GM18502 (cell line): ENCODE results near the gene PGR.
"Not testable (repeated sequence)": the region's sequence is repeated elsewhere in the genome, so short reads cannot be mapped to it uniquely, and the experiment has no call there.

ENCODE experiments used
- ATAC-seq: cut with Tn5 transposase; IDR thresholded peaks from one replicate; pipeline ENCODE4 v1.9.1; 2021; ENCODE audit warnings: mild to moderate bottlenecking; ENCODE audit not compliant: unreplicated experiment, poor library complexity

PGR gene

GRCh38 chr11:101013702-101014101, 115.9 kb downstream of the PGR start:
- not testable (repeated sequence) for ATAC-seq

- ATAC-seq: no peak
These were observed 117.7 kb downstream of the PGR start for GRCh38 chr11:101011881-101012280.

- no peak for ATAC-seq
These were observed 118.7 kb downstream of the PGR start for GRCh38 chr11:101010899-101011298.

- ATAC-seq: no peak
These were observed 119.9 kb downstream of the PGR start for GRCh38 chr11:101009690-101010055.

GRCh38 chr11:101008961-101009689, 120.5 kb downstream of the PGR start:
- ATAC-seq: no peak

- ATAC-seq: peak; percentile 66
These were observed 126.1 kb downstream of the PGR start for GRCh38 chr11:101003468-101003867.

GRCh38 chr11:100999756-101000155, 129.9 kb downstream of the PGR start:
- no peak for ATAC-seq

GRCh38 chr11:100994966-100995365, 134.6 kb downstream of the PGR start:
- ATAC-seq: no peak

GRCh38 chr11:100991541-100991940, 138.1 kb downstream of the PGR start:
- no peak for ATAC-seq

GRCh38 chr11:100990931-100991330, 138.7 kb downstream of the PGR start:
- no peak for ATAC-seq

- ATAC-seq: peak; percentile 72
These were observed 144.9 kb downstream of the PGR start for GRCh38 chr11:100984668-100985067.

- ATAC-seq: no peak
These were observed 148.3 kb downstream of the PGR start for GRCh38 chr11:100981196-100981824.

GRCh38 chr11:100980156-100980555, 149.5 kb downstream of the PGR start:
- no peak for ATAC-seq
